GM18498 (cell line): Measurements from ENCODE around the gene RTN1.
"Not testable (repeated sequence)": the region's sequence is repeated elsewhere in the genome, so short reads cannot be mapped to it uniquely, and the experiment has no call there.

Experiments
- ATAC-seq: cut with Tn5 transposase; IDR thresholded peaks from one replicate; pipeline ENCODE4 v1.9.1; 2021; ENCODE audit warnings: mild to moderate bottlenecking, moderate library complexity; ENCODE audit not compliant: unreplicated experiment

Gene RTN1

DNA sequence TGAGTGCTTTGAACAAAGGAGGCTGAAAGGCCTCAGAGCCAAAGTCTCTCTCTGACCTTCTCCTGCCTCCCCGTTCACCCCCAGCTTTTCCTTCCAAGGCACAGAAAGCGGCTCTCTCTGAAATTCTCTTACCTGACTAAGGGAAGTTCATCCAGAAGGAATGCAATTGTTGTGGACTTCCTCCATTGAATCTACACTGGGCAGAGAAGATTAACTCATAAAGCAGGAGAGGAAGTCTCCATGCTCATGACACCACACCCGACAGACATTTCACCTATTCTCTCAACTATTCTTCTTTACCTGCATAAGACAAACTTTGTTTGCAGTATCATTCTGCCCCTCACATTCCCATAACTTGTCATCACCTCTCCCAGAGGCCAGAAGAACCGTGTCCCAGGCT lies 164.7 kb downstream of the RTN1 start:
- ATAC-seq: no peak

DNA sequence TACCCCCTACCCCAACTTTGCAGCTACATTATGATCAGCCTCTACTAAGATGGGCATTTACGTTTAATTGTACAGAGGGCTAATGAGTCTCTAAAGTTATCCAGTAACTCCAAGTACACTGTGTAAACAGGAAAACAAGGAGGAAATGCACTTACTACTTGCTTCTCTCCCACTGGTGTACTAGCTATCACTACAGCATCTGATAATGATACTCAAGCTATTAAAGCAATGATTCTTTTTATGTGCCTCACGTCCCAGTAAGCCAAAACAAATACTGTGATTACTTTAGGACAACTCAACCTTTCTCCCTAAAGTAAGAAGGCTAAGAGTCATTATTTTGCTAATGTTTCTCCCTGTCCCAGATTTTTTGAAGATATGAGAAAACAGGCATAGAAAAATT lies 165.3 kb downstream of the RTN1 start:
- ATAC-seq: no peak

DNA sequence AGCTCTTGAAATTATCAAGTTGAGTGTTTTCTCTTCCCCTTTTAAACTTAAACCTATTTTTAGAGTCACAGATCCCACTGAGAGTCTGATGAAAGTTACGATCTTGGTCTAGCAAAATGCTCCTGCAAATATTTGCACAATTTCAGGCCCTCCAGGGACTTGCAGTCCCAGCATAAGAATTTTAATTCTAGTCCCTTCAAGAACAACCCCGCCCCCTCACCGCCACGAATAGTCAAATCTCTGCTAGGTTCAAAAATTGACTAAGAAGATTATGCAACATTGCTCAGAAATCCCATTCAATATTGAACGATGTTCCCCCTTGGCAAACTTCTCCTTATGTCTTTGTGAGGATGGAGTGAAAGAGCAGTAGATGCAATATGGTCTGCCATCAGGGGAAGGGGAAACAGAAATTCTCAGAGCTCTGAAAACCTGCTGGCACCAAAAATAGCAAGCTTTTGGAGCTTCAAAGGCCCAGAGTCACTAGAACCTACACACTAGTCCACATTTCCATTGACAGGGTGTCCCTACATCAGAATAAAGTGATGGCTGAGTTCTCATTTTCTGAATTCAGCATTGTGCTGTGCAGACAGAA lies 166.4 kb downstream of the RTN1 start:
- ATAC-seq: no peak

DNA sequence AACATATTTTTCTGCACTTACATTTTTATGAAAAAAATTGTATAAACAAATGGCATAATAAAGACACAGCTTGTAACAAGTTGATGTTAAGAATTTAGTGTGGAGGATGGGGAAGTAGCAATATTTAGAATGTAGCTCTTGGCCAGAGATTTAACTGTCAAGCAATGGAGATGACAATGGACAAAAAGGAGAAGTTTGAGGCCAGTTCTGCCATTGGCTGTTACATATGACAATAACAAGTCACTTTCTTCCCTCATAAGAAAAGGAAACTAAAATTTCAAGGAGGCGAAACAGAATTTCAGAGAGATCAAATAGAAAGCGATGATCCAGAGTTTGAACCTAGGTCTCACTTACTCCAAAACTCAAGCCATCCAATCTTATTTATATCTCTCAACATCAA lies 171.1 kb downstream of the RTN1 start:
- ATAC-seq: no peak

DNA sequence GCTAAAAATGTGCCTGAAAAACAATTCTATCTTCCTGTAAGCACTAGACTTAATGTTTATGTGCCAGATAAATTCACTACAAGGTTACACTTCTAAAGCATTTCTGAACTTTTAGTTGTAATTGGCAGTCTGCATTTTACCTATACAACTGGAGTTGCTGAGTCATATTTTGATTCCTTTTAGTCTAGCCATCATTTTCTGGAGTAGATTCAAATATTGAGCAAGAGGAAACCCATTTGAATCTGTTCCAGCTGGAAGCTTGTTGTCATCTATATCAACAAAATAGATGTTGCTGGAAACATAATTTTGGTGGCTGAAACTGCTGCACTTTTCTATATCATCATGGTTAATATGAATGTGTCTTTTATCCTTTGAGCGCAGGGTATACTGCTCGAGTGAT lies 171.8 kb downstream of the RTN1 start:
- no peak for ATAC-seq

DNA sequence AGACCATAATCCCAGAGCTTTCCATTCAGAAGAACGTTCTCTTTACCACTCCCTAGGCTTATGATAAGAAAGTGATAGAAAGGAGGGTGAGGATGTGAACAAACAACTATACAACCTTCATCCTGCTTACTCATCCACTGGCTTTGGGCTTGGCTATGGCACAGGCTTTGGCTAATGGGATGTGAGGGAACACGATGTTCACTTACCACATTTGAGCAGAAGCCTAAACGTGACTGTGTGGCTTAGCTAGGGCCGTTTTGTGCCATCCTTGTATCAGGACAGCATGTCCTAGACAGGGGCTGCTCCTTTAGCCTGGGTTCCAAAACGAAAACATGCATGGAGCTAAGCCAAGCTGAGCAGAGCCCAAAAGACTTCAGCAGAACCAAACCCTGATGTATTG lies 175.4 kb downstream of the RTN1 start:
- no peak for ATAC-seq

DNA sequence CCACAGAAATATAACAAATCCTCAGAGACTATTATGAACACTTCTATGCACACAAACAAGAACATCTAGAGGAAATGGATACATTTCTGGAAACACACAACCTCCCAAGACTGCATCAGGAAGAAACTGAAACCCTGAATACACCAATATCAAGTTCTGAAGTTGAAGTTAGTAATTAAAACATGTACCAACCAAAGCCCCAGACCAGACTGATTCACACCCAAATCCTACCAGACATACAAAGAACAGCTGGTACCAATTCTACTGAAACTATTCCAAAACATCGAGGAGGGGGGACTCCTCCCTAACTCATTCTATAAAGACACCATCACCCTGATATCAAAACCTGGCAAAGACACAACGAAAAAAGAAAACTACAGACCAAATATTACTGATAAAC lies 179.3 kb downstream of the RTN1 start:
- ATAC-seq: no peak

DNA sequence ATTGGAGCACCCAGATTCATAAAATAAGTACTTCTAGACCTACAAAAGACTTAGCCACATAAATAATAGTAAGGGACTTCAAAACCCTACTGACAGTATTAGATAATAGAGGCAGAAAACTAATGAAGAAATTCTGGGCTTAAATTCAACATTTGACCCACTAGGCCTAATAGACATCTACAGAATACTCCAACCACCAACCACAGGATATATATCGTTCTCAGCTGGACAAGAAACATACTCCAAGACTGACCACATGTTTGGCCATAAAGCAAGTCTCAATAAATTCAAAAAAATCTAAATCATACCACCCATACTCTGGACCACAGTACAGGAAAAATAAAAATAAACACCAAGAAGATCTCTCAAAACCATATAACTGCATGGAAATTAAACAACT lies 180.2 kb downstream of the RTN1 start:
- ATAC-seq: no peak

DNA sequence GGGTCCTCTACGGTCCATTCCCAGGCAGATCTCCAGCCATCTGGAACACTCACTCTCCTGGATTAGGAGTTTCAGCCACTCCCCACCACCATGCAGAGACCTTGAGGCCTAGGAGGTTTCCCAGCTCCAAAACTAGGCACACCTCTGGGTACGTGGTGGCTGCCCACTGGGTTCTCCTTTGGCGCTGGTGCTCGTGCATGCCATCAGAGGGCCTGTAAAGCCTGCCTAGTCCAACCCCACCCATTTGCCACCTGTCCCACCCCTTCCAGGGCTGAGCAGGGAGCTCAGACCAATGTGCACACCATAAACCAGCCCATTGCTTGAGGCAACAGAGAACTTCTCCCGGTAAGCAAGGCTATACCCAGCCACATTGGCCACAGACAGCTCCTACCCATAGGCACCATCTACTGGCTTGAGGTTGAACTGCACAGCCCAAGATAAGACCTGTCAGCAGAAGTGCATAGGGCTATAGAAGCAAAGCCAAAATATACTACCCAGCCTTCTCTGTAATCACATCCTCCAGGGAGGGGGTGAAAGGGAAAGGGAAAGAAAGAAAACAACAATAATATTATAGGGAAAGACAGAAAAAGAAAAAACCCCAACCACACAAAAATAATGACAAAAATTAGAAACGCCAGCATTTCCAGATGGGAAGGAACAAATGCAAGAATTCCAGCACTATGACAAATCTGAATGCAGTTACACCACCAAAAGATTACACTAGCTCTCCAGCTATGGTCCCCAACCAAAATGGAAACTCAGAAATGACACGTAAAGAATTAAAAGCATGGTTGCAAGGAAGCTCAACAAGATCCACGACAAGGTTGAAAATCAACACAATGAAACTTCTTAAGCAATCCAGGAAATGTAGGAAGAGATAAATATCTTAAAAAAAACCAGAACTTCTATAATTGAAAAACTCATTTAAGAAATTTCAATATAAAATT lies 182.1 kb downstream of the RTN1 start:
- peak; percentile 98 for ATAC-seq

DNA sequence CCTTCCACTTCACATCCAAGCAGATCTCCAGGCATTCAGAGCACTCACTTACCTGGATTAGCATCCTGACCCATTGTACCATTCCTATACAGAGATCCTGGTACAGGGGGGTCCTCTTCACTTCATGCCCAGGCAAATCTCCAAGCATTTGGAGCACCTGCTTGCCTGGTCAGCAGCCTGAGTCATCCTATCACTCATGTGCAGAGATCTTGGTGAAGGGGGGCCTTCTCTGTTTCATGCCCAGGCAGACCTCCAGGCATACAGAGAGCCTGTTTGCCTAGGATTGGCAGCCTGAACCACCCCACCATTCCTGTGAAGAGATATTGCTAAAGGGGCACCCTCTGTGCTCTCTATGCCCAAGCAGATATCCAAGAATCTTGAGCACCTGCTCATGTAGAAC lies 182.9 kb downstream of the RTN1 start:
- no peak for ATAC-seq

DNA sequence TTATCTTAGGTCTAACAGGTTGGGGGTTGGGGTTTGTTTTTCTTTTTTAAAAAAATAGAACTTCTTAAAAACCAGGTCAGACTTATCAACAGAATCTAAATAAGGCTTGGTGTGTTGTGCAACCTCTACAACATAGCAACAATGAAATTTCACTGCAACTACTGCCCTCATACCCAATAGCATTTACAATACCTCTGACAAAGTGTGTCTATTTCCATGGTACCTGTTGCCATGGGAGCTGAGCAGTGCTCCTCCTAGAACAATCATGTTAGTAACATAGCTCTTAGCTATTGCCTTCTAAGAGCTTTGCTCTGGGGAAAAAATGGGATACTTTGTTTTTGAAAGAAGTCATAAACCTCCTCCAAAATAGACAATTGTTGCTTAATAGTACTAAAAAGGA lies 190.7 kb downstream of the RTN1 start:
- ATAC-seq: no peak

DNA sequence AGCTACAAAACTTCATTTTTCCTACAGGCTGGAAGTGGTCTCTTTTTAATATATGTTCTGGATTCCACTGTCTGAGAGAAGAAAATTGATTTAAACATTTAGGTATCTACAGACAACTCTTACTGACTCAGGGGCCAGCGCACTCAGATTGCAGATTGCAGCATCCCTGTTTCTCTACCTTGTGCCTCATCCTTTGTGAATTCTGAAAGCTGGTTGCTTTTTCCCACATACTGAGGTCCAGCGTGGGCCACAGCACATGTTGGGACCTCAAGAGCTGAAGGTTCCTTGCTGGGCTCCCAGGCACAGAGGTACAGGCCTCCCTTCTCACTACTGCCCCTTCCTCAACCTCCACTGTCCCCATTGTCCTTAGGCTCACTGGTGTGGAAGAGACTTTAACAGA lies 192.2 kb downstream of the RTN1 start:
- no peak for ATAC-seq

DNA sequence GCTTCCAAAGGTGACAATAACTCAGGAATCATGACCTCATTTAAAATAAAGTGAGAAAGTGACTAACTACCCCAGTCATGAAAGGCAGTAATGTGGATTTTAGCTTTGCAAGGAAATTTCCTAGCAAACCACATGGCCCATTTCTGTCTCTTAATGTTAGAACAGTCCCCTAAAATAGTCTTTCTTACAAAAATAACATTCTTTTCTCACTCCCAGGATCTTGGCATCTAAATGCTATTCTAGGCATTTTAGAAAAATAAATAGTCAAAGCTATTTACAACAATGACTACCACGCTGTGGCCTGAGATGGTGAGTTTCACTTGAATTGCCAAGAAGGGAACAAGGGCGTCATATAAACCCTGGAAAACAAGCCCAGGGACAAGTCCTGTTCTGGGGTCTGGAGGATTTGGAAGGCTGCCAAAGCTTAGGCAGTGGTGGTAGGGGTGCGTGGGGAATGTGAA lies 192.8 kb downstream of the RTN1 start:
- ATAC-seq: no peak

DNA sequence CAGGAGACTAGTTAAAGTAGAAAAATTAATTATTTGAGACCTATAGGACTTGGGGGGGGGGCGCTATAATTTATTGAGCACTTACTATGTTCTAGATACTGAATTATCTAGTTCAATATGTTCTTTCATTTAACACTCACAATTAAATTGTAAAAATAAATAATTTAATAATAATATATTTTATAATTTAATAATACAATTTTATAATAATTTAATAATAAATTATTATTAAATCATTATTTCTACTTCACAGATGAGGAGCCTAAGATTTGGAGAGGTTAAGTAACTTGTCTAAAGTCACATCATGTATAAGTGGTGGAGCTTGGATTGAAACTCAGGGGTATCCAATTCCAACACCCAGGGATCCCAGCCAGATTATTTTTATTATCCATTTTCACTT lies 195.2 kb downstream of the RTN1 start:
- ATAC-seq: no peak

DNA sequence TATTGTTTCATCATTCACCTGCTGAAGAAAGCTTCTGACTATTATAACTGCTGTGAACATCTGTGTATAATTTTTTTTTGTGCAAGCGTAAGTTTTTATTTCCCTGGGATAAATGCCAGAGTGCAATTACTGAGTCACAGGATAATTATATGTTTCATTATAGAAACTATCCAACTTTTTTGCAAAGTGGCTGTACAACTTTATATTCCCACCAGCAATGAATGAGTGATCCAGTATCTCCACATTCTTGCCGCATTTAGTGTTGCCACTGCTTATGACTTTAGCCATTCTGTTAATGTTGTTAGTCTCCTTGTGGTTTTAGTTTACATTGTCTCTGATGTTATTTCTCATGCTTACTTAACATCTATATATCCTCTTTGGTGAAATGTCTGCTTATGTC lies 205.8 kb downstream of the RTN1 start:
- no peak for ATAC-seq

DNA sequence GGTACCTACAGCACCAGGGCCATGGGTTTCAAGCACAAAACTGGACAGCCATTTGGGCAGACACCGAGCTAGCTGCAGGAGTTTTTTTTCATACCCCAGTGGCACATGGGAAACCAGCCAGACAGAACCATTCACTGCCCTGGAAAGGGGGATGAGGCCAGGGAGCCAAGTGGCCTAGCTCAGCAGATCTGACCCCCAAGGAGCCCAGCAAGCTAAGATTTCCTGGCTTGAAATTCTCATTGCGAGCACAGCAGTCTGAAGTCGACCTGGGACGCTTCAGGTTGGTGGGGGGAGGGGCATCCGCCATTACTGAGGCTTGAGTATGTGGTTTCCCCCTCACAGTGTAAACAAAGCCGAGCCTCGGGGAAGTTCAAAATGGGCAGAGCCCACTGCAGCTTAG lies 212.8 kb downstream of the RTN1 start:
- ATAC-seq: no peak

DNA sequence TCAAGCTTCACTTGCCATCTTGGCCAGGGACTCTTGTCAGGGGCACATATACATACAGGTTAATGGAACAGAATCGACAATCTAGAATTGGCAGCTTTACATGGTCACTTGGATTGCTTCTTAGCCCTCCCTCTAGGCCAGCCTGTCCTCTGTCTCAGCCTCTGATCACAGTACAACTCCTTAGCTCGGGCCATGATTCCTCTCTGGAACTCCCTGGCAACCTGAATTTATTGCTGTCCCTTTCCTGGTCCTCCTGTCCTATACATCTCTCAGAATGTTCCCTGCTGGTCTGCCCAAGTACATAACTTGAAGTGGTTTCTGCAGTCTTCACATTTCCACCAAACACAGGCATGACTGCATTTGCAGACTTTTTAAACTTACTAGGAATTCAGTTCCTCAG lies 214.1 kb downstream of the RTN1 start:
- ATAC-seq: no peak

DNA sequence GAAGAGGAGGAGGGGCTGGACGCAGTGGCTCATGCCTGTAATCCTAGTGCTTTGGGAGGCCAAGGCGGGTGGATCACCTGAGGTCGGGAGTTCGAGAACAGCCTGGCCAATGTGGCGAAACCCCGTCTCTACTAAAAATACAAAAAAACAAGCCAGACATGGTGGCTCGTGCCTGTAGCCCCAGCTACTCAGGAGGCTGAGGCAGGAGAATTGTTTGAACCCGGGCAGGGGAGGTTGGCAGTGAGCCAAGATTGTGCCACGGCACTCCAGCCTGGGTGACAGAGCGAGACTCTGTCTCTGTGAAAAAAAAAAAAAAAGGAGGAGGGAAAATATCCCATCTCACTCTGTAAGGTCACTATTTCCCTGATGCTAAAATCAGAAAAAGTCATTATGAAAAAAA lies 216.4 kb downstream of the RTN1 start:
- ATAC-seq: not testable (repeated sequence)

DNA sequence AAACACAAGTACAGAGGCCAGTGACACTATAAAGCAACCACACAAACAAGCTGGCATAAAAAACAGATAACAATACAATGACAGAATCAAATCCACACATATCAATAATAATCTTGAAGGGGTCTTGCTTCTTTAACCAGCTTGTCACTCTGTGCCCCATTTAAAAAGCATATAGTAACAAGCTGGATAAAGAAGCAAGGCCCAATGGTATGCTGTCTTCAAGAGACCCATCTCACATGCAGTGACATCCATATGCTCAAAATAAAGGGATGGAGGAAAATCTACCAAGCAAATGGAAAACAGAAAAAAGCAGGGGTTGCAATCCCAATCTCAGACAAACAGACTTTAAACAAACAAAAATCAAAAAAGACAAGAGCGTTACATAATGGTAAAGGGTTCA lies 223.7 kb downstream of the RTN1 start:
- ATAC-seq: not testable (repeated sequence)

DNA sequence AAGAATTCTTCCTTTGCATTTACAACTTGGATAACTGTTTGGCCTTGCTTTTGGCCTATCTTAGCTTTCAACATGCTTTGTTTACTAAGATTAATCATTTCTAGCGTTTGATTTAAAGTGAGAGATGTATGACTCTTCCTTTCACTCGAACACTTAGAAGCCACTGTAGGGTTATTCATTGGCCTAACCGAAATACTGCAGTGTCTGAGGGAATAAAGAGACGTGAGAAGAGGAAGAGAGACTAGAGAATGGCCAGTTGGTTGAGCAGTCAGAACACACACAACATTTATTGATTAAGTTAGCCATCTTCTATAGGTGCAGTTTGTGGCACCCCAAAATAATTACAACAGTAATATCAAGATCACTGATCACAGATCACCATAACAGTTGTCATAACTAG lies 231.7 kb downstream of the RTN1 start:
- peak; percentile 74 for ATAC-seq

DNA sequence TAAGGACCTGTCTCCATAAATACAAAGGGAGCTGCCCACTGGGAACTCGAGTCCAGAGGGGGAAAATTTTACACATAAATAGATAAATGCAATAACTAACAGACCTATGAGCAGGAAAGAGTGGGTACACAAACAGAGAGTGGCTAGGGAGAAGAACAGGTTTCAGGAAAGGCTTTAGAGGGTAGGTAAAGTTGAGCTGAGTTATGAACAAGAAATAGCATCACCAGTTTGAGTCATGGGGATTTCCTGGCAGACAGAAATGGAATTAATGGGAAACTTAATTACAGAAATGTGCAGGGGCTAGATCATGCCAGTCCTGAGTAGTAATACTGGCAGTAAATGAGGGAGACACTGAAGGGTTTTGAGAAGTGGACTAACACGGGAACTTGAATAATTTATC lies 236.0 kb downstream of the RTN1 start:
- ATAC-seq: no peak

DNA sequence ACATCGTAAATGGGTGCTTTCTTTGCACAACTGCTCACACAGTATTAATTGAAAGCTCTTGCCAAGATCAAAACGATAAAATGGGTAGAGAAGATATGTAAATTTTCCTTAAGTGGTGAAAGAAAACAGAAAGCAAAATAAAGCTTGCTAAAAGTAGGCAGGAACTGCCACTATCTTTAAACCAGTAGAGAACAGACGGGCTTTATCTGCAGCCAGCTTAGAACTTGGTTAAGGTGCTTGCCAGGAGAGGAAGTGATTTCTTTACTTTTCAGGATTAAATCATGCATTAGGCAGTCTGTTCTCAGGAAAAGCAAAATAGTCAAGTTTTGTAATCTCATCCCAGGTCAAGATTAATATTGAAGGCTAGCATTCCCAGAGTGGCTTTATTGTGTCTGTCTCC lies 237.1 kb downstream of the RTN1 start:
- no peak for ATAC-seq
